ENCODE data around the gene B3GNT9. TPM values are rescaled to one million over a fixed set of nuclear protein-coding genes. Genes with fewer than 3 reads are reported as not detected.

B3GNT9 gene
- total RNA-seq, 4 donors from 2014 or later, result 6.8 to 19.2 (median 14.9) TPM

DNA sequence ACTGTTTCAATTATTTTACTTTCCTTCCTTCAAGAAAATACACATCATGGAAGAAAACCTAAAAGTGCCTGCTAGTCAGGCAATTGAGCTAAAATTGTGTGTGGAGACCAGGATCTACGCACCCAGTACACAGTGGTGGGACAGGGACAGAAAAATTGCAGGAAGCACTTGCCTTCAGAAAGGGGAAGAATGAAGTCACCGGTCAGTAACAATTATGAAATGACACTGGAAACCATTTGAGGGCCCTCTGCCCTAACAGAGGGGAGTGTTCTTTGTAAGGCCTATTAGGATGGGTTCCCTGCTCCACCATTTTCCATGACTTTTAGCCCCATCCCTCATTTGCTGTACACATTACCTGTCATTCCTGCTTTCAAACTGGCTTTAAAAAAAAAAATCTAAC is 45.6 kb downstream of the B3GNT9 start:
- no peak for DNase-seq (ENCODE audit: low spot score)
- ATAC-seq (ENCODE audit: low FRiP score), result no peak
- TF ChIP-seq, protein P1, sequence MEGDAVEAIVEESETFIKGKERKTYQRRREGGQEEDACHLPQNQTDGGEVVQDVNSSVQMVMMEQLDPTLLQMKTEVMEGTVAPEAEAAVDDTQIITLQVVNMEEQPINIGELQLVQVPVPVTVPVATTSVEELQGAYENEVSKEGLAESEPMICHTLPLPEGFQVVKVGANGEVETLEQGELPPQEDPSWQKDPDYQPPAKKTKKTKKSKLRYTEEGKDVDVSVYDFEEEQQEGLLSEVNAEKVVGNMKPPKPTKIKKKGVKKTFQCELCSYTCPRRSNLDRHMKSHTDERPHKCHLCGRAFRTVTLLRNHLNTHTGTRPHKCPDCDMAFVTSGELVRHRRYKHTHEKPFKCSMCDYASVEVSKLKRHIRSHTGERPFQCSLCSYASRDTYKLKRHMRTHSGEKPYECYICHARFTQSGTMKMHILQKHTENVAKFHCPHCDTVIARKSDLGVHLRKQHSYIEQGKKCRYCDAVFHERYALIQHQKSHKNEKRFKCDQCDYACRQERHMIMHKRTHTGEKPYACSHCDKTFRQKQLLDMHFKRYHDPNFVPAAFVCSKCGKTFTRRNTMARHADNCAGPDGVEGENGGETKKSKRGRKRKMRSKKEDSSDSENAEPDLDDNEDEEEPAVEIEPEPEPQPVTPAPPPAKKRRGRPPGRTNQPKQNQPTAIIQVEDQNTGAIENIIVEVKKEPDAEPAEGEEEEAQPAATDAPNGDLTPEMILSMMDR (IDR thresholded peaks at IDR 0.05), result no peak

DNA sequence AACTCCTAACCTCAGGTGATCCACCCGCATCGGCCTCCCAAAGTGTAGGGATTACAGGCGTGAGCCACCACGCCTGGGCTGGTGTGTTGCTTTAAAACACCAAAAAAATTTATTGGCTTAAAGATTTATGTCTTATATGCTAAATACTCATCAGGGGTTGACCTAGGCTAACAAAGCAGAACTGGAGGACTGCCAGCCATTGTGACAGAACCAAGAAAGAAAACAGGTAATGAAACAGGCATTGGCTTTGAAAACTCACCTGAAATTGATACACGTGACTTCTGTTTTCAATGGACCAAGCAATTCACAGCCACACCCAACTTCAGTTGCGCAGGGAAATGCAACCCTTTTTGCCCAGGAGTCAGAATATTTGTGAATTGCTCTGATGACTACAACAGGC is 46.0 kb downstream of the B3GNT9 start:
- DNase-seq (ENCODE audit: low spot score) (no peak), ATAC-seq (ENCODE audit: low FRiP score) (no peak)
- TF ChIP-seq, protein P1 (IDR thresholded peaks at IDR 0.05), result no peak

DNA sequence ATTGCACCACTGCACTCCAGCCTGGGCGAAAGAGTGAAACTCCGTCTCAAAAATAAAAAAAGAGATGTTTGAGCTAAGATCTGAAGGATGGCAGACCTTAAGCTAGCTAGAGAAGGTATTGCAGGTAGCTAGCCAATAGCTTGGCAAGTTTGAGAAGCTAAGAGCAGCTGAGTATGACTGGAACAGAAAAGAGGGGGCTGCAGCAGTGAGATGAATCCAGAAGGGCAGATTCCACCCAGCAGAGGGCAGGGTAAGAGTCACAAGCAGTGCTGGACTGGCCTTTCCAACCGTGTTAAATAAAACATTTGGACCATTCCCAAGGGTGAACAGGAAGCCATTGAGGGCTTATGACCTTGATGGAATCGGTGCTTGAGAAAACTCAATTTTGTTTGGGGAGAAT is 46.7 kb downstream of the B3GNT9 start:
- TF ChIP-seq, protein P1 (IDR thresholded peaks at IDR 0.05), result no peak
- ATAC-seq (ENCODE audit: low FRiP score), result no peak
- DNase-seq (ENCODE audit: low spot score), result no peak

DNA sequence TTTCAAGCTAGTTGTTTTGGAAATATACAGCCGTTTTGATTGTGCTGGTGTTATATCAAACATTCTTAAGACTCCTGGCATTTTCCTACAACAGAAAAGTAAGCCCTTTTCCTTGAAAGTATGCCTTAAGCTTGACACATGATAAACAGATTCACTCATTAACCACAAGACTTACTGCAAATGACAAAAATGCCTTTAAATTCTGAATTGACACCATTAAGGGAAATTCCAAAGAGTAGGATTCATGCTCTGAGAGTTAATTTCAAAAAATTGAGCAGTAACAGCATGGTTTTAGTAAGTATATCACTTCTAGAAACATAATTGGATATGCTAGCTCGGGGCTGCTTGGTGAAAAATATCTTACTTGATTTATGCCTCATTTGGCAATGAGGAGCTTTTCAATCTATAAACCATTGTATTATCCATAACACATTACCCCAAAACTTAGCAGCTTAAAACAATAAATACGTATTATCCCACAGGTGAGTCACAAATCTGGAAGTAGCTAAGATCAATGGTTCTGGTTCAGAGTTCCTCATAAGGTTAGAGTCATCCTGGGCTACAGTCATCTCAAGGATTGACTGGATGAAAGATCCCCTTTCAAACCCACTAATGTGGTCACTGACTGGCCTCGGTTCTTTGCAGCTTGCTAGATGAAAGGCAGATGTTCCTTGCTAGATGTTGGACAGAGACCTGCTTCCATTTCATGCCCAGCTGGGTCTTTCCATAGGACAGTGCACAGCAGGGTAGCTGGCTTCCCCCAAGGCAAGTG is 49.3 kb downstream of the B3GNT9 start:
- TF ChIP-seq, protein P1 (IDR thresholded peaks at IDR 0.05), result no peak
- ATAC-seq (ENCODE audit: low FRiP score) (no peak), DNase-seq (ENCODE audit: low spot score) (no peak)

DNA sequence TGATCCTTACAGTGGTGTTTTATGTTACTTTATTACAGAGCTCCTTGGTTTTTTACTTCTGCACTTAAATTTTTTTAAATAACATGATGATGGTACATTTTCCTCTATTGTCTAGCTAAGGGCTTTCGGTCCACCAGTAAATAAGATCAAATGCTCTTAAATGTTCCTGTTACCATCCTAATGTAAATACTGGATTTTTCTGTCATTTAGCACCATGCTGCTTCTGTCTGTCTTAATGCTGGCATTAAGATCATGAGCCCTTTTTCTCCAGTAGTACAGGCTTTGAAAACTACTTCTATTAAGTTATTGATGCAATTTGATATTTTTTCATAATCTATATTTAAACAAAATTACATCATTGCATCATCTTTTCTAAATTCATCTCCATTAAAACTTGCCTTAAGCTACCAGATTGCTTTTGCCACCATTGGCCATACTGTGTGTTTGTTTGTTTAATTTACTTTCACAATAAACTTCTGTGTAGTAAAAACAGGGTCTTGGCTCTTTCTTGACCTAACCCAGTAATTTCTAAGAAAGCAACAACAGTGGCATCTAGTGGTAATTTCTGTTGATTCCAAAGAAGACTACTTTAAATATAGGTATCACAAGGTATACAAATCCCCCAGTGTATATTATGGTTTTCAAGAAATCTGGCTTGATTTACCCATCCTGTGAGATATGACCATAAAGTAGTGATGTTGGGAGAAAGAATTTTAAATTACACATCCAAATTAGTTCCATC is 50.1 kb downstream of the B3GNT9 start:
- DNase-seq (ENCODE audit: low spot score), result no peak
- TF ChIP-seq, protein P1 (IDR thresholded peaks at IDR 0.05), result no peak
- no peak for ATAC-seq (ENCODE audit: low FRiP score)

DNA sequence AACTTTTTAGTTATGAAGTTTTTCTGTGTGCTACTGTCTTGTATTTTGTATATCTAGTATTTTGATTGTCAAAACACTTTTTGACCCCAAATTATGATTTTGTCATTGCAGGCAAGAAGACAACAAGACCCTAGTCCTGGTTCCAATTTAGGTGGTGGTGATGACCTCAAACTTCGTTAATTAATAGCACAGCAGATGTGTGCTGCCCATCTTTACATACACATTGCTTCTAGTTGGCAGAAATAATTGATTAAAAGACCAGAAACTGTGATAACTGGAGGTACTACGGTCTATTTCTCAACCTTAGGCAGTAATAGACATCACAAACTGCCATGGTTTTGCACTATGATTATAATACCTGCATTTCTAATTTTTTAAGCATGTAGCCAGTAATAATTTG is 52.2 kb downstream of the B3GNT9 start:
- DNase-seq (ENCODE audit: low spot score), result no peak

More for the DNA sequence above, 52.2 kb downstream of the B3GNT9 start:
- TF ChIP-seq, protein P1 (IDR thresholded peaks at IDR 0.05), result no peak
- no peak for ATAC-seq (ENCODE audit: low FRiP score)

Other genes starting within 250 kb of the B3GNT9 start
- gene CDH16, start 232.1 kb downstream of the B3GNT9 start, total RNA-seq, result not detected
- gene RRAD, start 225.5 kb downstream of the B3GNT9 start, total RNA-seq, result 10 to 100 TPM in 3 of 4 donors, 1 to 10 TPM in 1; 3.8 to 21.0 (median 11.9) TPM
- gene CIAO2B, start 216.6 kb downstream of the B3GNT9 start, total RNA-seq, result 10 to 100 TPM; 50.4 to 86.8 (median 70.4) TPM
- gene CES2, start 215.5 kb downstream of the B3GNT9 start, total RNA-seq, result 10 to 100 TPM; 25.1 to 34.3 (median 28.1) TPM
- gene CES3, start 189.7 kb downstream of the B3GNT9 start, total RNA-seq, result 1 to 10 TPM in 1 of 4 donors, under 1 TPM in 3; 0.31 to 1.6 (median 0.84) TPM
- gene CES4A, start 162.4 kb downstream of the B3GNT9 start, total RNA-seq, result 10 to 100 TPM in 3 of 4 donors, 1 to 10 TPM in 1; 4.4 to 48.1 (median 14.3) TPM
- gene CBFB, start 121.8 kb downstream of the B3GNT9 start, total RNA-seq, result 10 to 100 TPM; 30.3 to 77.6 (median 35.4) TPM
- 10 to 100 TPM; 12.1 to 28.8 (median 16.4) TPM for gene PHAF1, start 41.1 kb downstream of the B3GNT9 start, total RNA-seq
- 10 to 100 TPM; 25.3 to 32.5 (median 28.9) TPM for gene TRADD, start 8.9 kb upstream of the B3GNT9 start, total RNA-seq
- 10 to 100 TPM; 12.8 to 24.7 (median 15.9) TPM for gene FBXL8, start 9.0 kb upstream of the B3GNT9 start, total RNA-seq
- 10 to 100 TPM; 21.2 to 77.2 (median 35.8) TPM for gene HSF4, start 13.7 kb upstream of the B3GNT9 start, total RNA-seq
- 10 to 100 TPM; 17.1 to 60.4 (median 41.3) TPM for gene NOL3, start 19.5 kb upstream of the B3GNT9 start, total RNA-seq
- gene MATCAP1, start 33.0 kb upstream of the B3GNT9 start, total RNA-seq, result 10 to 100 TPM; 12.6 to 53.4 (median 17.2) TPM
- 10 to 100 TPM in 1 of 4 donors, 1 to 10 TPM in 3; 2.3 to 28.8 (median 3.4) TPM for gene EXOC3L1, start 39.1 kb upstream of the B3GNT9 start, total RNA-seq
- gene E2F4, start 41.2 kb upstream of the B3GNT9 start, total RNA-seq, result 100 to 1,000 TPM in 2 of 4 donors, 10 to 100 TPM in 2; 84.9 to 156 (median 107) TPM
- 1 to 10 TPM; 1.9 to 4.2 (median 3.1) TPM for gene ELMO3, start 48.1 kb upstream of the B3GNT9 start, total RNA-seq
- 10 to 100 TPM; 33.0 to 45.4 (median 40.8) TPM for gene TMEM208, start 76.1 kb upstream of the B3GNT9 start, total RNA-seq
- gene FHOD1, start 96.5 kb upstream of the B3GNT9 start, total RNA-seq, result 10 to 100 TPM; 15.1 to 53.3 (median 32.5) TPM
- 1 to 10 TPM in 1 of 4 donors, under 1 TPM in 3; 0.37 to 1.2 (median 0.72) TPM for gene SLC9A5, start 98.0 kb upstream of the B3GNT9 start, total RNA-seq
- gene PLEKHG4, start 128.5 kb upstream of the B3GNT9 start, total RNA-seq, result 10 to 100 TPM in 3 of 4 donors, 1 to 10 TPM in 1; 5.8 to 19.9 (median 12.4) TPM
- under 1 TPM in 2 of 4 donors, not detected in 2; 0.24 to 0.93 TPM for gene KCTD19, start 175.7 kb upstream of the B3GNT9 start, total RNA-seq
- gene LRRC36, start 175.8 kb upstream of the B3GNT9 start, total RNA-seq, result 1 to 10 TPM in 2 of 4 donors, under 1 TPM in 1, not detected in 1; 0.84 to 2.8 (median 1.0) TPM
- 10 to 100 TPM in 2 of 4 donors, 1 to 10 TPM in 2; 1.0 to 24.9 (median 8.9) TPM for gene TPPP3, start 242.5 kb upstream of the B3GNT9 start, total RNA-seq

All from omental fat pad (tissue), 4 donors.